Peyer's patch (tissue), 4 donors: ENCODE measurements around the gene RASGRF2. TPM values are rescaled to one million over a fixed set of nuclear protein-coding genes. Genes with fewer than 3 reads are reported as not detected.

Experiments
- DNase-seq, 3 donors: peaks; one replicate each; pipeline ENCODE4 v3.0.0-alpha.2; 2017 to 2019
- H3K27ac ChIP-seq, 4 donors: fragments of 200-600 bp; sonication (generic); one replicate each; pipeline ENCODE4 v1.5.1; 2016 to 2019
- H3K27me3 ChIP-seq, 2 donors: fragments of 200-600 bp; sonication (generic); one replicate each; pipeline ENCODE4 v1.5.1; 2019
- H3K36me3 ChIP-seq, 3 donors: fragments of 200-600 bp; sonication (generic); one replicate each; pipeline ENCODE4 v1.5.1; 2016 to 2019
- H3K4me1 ChIP-seq, 4 donors: fragments of 200-600 bp; sonication (generic); one replicate each; pipeline ENCODE4 v1.5.1; 2016 to 2019
- H3K4me3 ChIP-seq, 4 donors: fragments of 200-600 bp; sonication (generic); 1 replicate in 3 of 4; 2 replicates in 1 of 4; pipeline ENCODE4 v1.5.1; 2016 to 2019; ENCODE audit warnings: mild to moderate bottlenecking in 1 of 4
- H3K9me3 ChIP-seq, 4 donors: fragments of 200-600 bp; sonication (generic); one replicate each; pipeline ENCODE4 v1.5.1; 2016 to 2019; ENCODE audit warnings: mild to moderate bottlenecking in 1 of 4
- POLR2A ChIP-seq, 2 donors: fragments of 450-650 bp; IDR thresholded peaks; one replicate each; pipeline ENCODE4 v1.5.1; 2017; ENCODE audit warnings: antibody characterized with exemption in 2 of 2, mild to moderate bottlenecking in 2 of 2, moderate library complexity in 2 of 2
- total RNA-seq, 4 donors: library from RNA; depleted of rRNA; stranded (reverse); fragments of >200 nt; gene quantifications; one replicate each; pipeline ENCODE4 v1.1.0, GENCODE V29; 2016
- TF ChIP-seq, protein P1 (sequence below), 6 experiments: fragments of 450-650 bp in 4 of 6; fragments of 200-600 bp in 2 of 6; sonication (generic) in 1 of 6; IDR thresholded peaks; one replicate each; pipeline ENCODE4 v1.5.1; 2017 to 2019; ENCODE audit warnings: antibody characterized with exemption in 6 of 6, mild to moderate bottlenecking in 3 of 6, moderate library complexity in 1 of 6

The RASGRF2 gene
- total RNA-seq, 4 donors from 2014 or later = 6.0 to 17.3 (median 8.7) TPM

DNA sequence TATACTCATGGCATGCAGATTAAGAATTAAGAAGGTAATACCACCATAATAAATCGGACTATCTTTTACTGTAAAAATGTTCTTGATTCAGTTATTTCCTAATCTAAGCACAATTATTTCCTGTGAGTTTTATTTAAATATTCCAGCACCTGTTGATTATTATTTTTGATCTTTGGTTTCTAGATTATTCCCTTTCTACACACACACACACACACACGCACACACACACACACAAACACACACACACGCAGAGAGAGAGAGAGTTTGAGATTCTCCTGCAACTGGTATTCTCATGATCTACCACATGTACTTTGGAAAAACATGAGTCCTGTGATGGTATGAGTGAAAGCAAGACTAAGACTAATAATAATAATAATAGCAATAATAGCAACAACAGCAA, 256.0 kb downstream of the RASGRF2 start:
- Histone ChIP-seq H3K27ac (no peak overlapping the region), H3K36me3 (no peaks in the 10 kb centered on the region)
- DNase-seq = no peak

DNA sequence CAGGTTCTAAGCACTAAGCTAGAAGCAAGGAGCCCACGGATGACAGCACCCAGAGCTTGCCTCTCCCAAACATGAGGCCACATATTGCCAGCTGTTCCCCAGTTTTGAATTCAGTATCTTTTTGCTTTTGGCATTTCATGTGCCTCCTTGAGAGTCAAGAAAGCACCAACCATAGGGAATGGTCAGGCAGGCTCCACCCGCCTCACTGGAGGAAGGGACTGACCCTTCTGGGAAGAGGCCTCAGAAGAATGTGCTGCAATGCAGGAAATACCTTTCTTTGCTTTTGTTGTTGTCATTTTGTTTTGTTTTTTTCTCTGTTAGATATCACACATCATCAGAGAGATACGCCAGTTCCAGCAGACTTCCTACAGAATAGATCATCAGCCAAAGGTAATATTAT, 259.2 kb downstream of the RASGRF2 start:
- Histone ChIP-seq H3K9me3 (no peaks in the 10 kb centered on the region), H3K27me3 (no peaks in the 10 kb centered on the region), H3K4me3 (no peak overlapping the region), H3K36me3 (no peaks in the 10 kb centered on the region), H3K27ac (no peak overlapping the region), H3K4me1 (no peaks in the 10 kb centered on the region)
- TF ChIP-seq, protein P1, sequence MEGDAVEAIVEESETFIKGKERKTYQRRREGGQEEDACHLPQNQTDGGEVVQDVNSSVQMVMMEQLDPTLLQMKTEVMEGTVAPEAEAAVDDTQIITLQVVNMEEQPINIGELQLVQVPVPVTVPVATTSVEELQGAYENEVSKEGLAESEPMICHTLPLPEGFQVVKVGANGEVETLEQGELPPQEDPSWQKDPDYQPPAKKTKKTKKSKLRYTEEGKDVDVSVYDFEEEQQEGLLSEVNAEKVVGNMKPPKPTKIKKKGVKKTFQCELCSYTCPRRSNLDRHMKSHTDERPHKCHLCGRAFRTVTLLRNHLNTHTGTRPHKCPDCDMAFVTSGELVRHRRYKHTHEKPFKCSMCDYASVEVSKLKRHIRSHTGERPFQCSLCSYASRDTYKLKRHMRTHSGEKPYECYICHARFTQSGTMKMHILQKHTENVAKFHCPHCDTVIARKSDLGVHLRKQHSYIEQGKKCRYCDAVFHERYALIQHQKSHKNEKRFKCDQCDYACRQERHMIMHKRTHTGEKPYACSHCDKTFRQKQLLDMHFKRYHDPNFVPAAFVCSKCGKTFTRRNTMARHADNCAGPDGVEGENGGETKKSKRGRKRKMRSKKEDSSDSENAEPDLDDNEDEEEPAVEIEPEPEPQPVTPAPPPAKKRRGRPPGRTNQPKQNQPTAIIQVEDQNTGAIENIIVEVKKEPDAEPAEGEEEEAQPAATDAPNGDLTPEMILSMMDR (IDR thresholded peaks at IDR 0.05) = no peak
- no peak for TF ChIP-seq POLR2A (IDR thresholded peaks at IDR 0.05)
- no peak for DNase-seq

More for the DNA sequence above, 256.0 kb downstream of the RASGRF2 start:
- H3K9me3 ChIP-seq = no peaks in the 10 kb centered on the region
- peaks cover 0 to 9% (median 0%) of the 10 kb centered on the region in 4 donors for H3K4me1 ChIP-seq
- no peaks in the 10 kb centered on the region for H3K27me3 ChIP-seq
- H3K4me3 ChIP-seq = no peak overlapping the region
- TF ChIP-seq POLR2A (IDR thresholded peaks at IDR 0.05) = no peak
- TF ChIP-seq, protein P1 (IDR thresholded peaks at IDR 0.05) = no peak

DNA sequence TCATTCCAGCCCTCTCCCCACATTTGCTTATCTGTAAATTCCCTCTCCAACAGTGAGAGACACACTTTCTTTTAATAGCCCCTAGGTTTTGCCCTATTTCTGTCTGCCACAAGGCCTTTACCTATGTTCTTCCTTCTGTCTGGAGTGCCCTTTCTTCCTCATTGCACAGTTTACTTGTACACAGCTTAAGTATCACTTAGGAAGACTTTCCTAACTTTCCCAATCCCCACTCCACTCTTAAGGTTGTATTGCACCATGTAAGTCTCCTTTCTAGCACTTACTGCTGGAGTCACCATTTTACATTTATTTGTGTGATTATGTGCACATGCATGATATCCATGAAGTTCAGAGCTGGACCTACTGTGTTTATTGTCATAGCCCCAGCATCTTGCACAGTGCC, 262.1 kb downstream of the RASGRF2 start:
- TF ChIP-seq POLR2A (IDR thresholded peaks at IDR 0.05) = no peak
- TF ChIP-seq, protein P1 (IDR thresholded peaks at IDR 0.05) = no peak
- H3K4me1 ChIP-seq = no peaks in the 10 kb centered on the region
- no peaks in the 10 kb centered on the region for H3K9me3 ChIP-seq
- H3K27ac ChIP-seq = no peak overlapping the region
- DNase-seq = no peak
- no peaks in the 10 kb centered on the region for H3K27me3 ChIP-seq
- H3K36me3 ChIP-seq = no peaks in the 10 kb centered on the region
- H3K4me3 ChIP-seq = no peak overlapping the region

DNA sequence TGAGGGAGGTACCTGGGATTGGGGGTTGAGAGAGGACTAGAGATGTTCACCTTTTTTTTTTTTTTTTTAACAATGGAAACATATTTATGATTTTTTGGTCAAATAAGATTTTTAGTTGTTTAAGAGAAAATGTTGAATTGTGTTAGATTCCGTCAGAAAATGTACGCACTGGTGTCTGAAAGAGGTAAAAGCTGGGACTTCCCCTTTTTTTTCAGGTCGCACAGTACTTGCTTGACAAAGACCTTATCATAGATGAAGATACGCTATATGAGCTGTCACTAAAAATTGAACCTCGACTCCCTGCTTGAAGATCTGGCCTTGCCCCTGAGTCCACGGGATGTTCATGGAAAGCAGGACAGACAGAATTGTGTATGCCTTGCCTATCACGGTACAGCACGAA, 265.3 kb downstream of the RASGRF2 start:
- no peaks in the 10 kb centered on the region for H3K36me3 ChIP-seq
- H3K9me3 ChIP-seq = no peaks in the 10 kb centered on the region
- H3K4me3 ChIP-seq = no peak overlapping the region
- H3K4me1 ChIP-seq = no peaks in the 10 kb centered on the region
- H3K27me3 ChIP-seq = no peaks in the 10 kb centered on the region
- no peak overlapping the region for H3K27ac ChIP-seq
- no peak for DNase-seq
- TF ChIP-seq, protein P1 (IDR thresholded peaks at IDR 0.05) = no peak
- TF ChIP-seq POLR2A (IDR thresholded peaks at IDR 0.05) = no peak

DNA sequence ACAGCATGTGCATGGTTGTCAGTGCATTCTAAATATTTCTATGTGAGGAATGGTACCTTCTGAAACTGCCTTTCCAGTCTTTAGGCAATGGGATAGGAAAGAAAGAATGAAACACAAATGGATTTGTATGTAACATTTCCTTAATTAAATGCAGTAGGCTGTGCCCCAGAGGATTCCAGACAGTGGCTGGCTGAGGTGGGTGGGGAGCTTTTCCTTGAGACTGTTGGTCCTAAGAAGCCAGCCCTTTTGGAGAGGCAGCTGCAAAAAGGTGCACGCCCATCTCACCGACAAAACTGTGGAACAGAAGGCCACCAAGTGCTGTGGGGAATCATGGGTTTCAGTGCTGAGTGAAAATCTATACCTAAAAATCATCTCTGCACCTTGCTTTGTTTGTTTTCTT, 266.1 kb downstream of the RASGRF2 start:
- Histone ChIP-seq H3K36me3 (no peaks in the 10 kb centered on the region), H3K27me3 (no peaks in the 10 kb centered on the region), H3K27ac (no peak overlapping the region), H3K9me3 (no peaks in the 10 kb centered on the region), H3K4me1 (no peaks in the 10 kb centered on the region), H3K4me3 (no peak overlapping the region)
- TF ChIP-seq POLR2A (IDR thresholded peaks at IDR 0.05) = no peak
- TF ChIP-seq, protein P1 (IDR thresholded peaks at IDR 0.05) = no peak
- no peak for DNase-seq

DNA sequence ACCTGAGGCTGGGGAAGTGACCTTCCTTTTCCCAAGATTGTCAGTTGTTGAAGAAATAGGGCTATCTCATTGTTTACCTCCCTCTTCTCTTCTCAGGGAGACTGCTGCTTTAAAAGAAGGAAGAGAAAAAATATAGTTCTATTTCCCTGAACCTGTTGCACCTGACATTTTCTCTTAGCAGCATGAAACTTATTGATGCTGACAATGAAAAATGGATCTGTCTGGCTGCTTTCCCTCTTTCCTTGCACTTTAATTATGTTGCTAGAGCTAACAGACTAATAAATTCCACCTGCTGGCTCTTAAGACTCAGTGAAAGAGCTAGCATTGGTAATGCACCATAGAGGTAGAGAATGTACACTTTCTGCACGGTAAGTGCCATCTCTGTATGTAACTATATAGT, 266.8 kb downstream of the RASGRF2 start:
- TF ChIP-seq, protein P1 (IDR thresholded peaks at IDR 0.05) = no peak
- TF ChIP-seq POLR2A (IDR thresholded peaks at IDR 0.05) = no peak
- Histone ChIP-seq H3K27ac (no peak overlapping the region), H3K36me3 (no peaks in the 10 kb centered on the region)

More for the DNA sequence above, 266.8 kb downstream of the RASGRF2 start:
- DNase-seq = no peak
- H3K4me3 ChIP-seq = no peak overlapping the region
- no peaks in the 10 kb centered on the region for H3K4me1 ChIP-seq
- no peaks in the 10 kb centered on the region for H3K9me3 ChIP-seq
- H3K27me3 ChIP-seq = no peaks in the 10 kb centered on the region
